Lower lobe of right lung (tissue), 2 donors: Measurements from ENCODE around the gene OSBPL9. TPM values are rescaled to one million over a fixed set of nuclear protein-coding genes. Genes with fewer than 3 reads are reported as not detected.
"Not testable (repeated sequence)": the region's sequence is repeated elsewhere in the genome, so short reads cannot be mapped to it uniquely, and the experiment has no call there.

Experiments used
- ATAC-seq, 2 donors: fragments of 200-7000 bp; cut with Tn5 transposase; one replicate each; pipeline ENCODE4 v1.9.1; 2020 to 2022; ENCODE audit warnings: mild to moderate bottlenecking in 2 of 2, moderate library complexity in 2 of 2
- DNase-seq: peaks from one replicate; pipeline ENCODE4 v3.0.0-alpha.2; 2020
- H3K27ac ChIP-seq: fragments of 200-600 bp; one replicate; pipeline ENCODE4 v1.8.0; 2022
- H3K27me3 ChIP-seq: fragments of 200-600 bp; one replicate; pipeline ENCODE4 v1.8.0; 2022; ENCODE audit warnings: low read depth
- H3K36me3 ChIP-seq: fragments of 200-600 bp; one replicate; pipeline ENCODE4 v1.8.0; 2022; ENCODE audit warnings: mild to moderate bottlenecking
- H3K4me1 ChIP-seq: fragments of 200-600 bp; one replicate; pipeline ENCODE4 v1.8.0; 2022
- H3K4me3 ChIP-seq: fragments of 200-600 bp; one replicate; pipeline ENCODE4 v1.8.0; 2022; ENCODE audit warnings: mild to moderate bottlenecking
- H3K9me3 ChIP-seq: fragments of 200-600 bp; one replicate; pipeline ENCODE4 v1.8.0; 2022
- intact Hi-C: fragments of 100-400 bp; cut with DNase I; formaldehyde crosslinking; loops from one replicate; pipeline ENCODE4 v1.11.0; 2022
- total RNA-seq: library from RNA; stranded (reverse); fragmentation: NEBNext Ultra II Directional; extraction: Animal tissue kit (Norgen Biotek cat#: 25700); gene quantifications from one replicate; pipeline ENCODE4 v1.2.1, GENCODE V29; 2021
- TF ChIP-seq, protein P1 (sequence below): fragments of 200-600 bp; IDR thresholded peaks from one replicate; pipeline ENCODE4 v1.8.0; 2022; ENCODE audit warnings: antibody characterized with exemption, mild to moderate bottlenecking
- donor health status: DM: no; HTN: yes; CAD: no; lungs with severe emphysema.

Gene OSBPL9
- total RNA-seq, 1 donor from 2014 or later: 65.4 TPM

DNA sequence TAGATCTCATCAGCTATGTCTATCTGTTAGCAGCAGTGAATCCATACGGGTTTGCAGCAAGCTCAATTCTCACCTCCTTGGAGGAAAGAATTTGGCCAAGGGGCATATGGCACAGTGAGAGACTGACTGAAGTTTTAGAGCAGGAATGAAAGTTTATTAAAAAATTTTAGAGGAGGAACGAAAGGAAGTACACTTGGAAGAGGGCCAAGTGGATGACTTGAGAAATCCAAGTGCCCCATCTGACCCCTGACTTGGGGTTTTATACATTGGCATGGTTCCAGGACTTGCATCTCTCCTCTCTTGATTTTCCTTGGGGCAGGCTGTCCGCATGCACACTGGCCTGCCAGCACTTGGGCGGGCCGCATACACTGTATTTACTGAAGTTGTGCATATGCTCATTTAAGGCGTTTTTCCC lies 9.2 kb upstream of the OSBPL9 start:
- Histone ChIP-seq H3K4me3 (no peak overlapping the region), H3K27me3 (no peaks in the 10 kb centered on the region), H3K27ac (no peak overlapping the region), H3K36me3 (no peaks in the 10 kb centered on the region), H3K4me1 (peaks cover 17% of the 10 kb centered on the region), H3K9me3 (no peaks in the 10 kb centered on the region)
- intact Hi-C loops: no loop called here
- ATAC-seq (peak in 1 of 2 donors; percentile 35), DNase-seq (no peak)
- TF ChIP-seq, protein P1, sequence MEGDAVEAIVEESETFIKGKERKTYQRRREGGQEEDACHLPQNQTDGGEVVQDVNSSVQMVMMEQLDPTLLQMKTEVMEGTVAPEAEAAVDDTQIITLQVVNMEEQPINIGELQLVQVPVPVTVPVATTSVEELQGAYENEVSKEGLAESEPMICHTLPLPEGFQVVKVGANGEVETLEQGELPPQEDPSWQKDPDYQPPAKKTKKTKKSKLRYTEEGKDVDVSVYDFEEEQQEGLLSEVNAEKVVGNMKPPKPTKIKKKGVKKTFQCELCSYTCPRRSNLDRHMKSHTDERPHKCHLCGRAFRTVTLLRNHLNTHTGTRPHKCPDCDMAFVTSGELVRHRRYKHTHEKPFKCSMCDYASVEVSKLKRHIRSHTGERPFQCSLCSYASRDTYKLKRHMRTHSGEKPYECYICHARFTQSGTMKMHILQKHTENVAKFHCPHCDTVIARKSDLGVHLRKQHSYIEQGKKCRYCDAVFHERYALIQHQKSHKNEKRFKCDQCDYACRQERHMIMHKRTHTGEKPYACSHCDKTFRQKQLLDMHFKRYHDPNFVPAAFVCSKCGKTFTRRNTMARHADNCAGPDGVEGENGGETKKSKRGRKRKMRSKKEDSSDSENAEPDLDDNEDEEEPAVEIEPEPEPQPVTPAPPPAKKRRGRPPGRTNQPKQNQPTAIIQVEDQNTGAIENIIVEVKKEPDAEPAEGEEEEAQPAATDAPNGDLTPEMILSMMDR: no peak

DNA sequence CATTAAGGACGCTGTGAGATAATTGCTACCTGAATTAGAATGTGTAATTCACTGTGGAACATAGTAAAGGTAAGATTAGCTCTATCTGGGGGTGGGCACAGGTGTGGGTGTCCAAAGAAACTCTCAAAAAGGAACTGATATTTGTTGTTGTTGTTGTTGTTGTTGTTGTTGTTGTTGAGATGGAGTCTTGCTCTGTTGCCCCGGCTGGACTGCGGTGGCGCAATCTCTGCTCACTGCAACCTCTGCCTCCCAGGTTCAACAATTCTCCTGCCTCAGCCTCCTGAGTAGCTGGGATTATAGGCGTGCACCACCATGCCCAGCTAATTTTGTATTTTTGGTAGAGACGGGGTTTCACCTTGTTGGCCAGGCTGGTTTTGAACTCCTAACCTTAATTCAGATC lies 6.8 kb upstream of the OSBPL9 start:
- intact Hi-C loops, H3K4me3 ChIP-seq, H3K27ac ChIP-seq, H3K9me3 ChIP-seq, H3K36me3 ChIP-seq, ATAC-seq, H3K27me3 ChIP-seq, DNase-seq: not testable (repeated sequence)
- H3K4me1 ChIP-seq: peaks cover 17% of the 10 kb centered on the region

DNA sequence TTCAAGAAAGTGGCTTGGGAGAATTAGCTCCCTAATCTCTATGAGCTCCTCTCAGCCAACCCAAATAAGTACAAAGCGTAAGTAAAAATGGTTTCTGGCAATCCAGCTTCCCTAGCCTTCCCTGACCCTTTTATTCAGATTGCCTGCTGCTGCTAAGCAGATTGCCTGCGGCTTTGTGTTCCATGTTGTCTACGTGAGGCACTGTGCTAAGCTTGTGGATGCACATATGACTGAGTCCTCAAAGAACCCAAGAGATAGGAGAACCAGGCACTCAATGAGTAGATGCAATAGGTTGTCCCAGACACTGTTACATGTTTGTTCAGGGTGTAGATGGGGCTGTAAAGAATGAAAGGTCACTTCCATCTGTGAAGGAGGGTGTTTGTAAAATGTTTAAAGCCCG lies 6.3 kb upstream of the OSBPL9 start:
- TF ChIP-seq, protein P1: no peak
- H3K27me3 ChIP-seq: no peaks in the 10 kb centered on the region
- H3K9me3 ChIP-seq: no peaks in the 10 kb centered on the region
- H3K27ac ChIP-seq: no peak overlapping the region
- no peak overlapping the region for H3K4me3 ChIP-seq
- H3K4me1 ChIP-seq: peaks cover 17% of the 10 kb centered on the region
- no peaks in the 10 kb centered on the region for H3K36me3 ChIP-seq
- ATAC-seq (no peak), DNase-seq (no peak)
- intact Hi-C loops: no loop called here

DNA sequence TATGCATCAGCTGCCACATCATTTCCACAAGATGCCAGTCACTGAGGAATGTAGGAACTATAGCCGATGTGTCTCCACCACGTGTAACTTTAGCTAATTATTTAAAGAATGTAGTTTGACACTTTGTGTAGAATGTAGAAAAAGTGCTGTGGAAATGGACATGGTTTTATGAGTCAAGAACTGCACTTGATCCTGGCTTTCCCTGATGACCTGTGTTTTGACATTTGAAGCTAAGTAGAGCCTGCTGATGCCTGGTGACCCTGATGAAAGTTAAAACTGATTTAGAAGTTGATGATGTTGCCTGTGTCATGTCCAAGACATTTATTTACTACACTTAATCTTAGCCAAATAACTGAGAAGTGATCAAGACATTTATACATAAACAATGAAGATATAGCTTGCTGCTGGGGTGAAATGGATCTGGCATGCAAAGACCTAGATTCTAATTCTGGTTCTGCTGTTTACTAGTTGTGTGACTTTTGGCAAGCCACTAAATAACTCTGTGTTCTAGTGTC lies 4.4 kb upstream of the OSBPL9 start:
- Histone ChIP-seq H3K36me3 (no peaks in the 10 kb centered on the region), H3K27ac (no peak overlapping the region), H3K27me3 (no peaks in the 10 kb centered on the region), H3K4me3 (no peak overlapping the region), H3K9me3 (no peaks in the 10 kb centered on the region), H3K4me1 (peaks cover 15% of the 10 kb centered on the region)
- intact Hi-C loops: no loop called here
- DNase-seq: no peak
- TF ChIP-seq, protein P1: no peak
- peak in 1 of 2 donors; percentile 9 for ATAC-seq

DNA sequence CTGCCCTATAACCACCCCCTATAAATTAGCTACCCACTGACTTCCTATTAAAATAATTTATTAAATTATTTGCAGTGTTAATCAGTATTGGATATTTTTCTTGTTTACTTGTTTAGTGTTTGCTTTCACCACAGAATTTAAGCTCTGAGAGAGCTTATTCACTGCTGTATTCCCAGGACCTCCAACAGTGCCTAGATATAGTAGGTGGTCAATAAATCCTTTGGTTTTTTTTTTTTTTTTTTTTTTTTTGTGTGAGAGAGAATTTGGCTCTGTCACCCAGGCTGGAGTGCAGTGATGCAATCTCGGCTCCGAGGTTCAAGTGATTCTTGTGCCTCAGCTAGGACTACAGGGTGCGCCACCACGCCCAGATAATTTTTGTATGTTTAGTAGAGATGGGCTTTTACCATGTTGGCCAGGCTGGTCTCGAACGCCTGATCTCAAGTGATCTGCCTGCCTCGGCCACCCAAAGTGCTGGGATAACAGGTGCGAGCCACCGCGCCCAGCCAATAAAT lies 1.1 kb upstream of the OSBPL9 start:
- Histone ChIP-seq H3K4me3 (no peak overlapping the region), H3K27ac (no peak overlapping the region), H3K27me3 (no peaks in the 10 kb centered on the region), H3K9me3 (no peaks in the 10 kb centered on the region), H3K4me1 (peaks cover 33% of the 10 kb centered on the region), H3K36me3 (no peaks in the 10 kb centered on the region)
- TF ChIP-seq, protein P1: no peak
- no peak for ATAC-seq
- no peak for DNase-seq
- intact Hi-C loops: no loop called here

DNA sequence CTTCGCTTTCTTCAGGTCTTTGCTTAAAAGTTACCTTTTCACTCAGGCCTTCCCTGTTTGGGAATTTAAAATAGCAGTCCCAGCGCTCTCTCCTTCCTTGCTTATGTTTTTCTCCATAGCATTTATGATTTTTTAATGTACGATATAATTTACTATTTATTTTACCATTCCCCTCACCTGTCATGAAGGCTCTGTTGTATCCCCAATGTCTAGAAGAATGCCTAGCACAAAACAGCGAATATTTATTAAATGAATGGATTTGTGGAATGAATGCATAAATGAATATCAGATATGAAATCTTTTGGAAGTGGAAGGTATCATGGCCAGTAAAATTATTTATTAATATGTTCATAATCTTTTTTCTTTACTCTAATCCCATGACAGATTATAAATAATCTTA lies 402 bp upstream of the OSBPL9 start:
- Histone ChIP-seq H3K4me1 (peaks cover 33% of the 10 kb centered on the region), H3K36me3 (no peaks in the 10 kb centered on the region), H3K27ac (no peak overlapping the region), H3K9me3 (no peaks in the 10 kb centered on the region), H3K4me3 (peak overlapping the region; percentile 75), H3K27me3 (no peaks in the 10 kb centered on the region)
- TF ChIP-seq, protein P1: no peak
- ATAC-seq (no peak), DNase-seq (no peak)
- intact Hi-C loops: no loop called here
